ENCODE results near the gene DNER.

DNA sequence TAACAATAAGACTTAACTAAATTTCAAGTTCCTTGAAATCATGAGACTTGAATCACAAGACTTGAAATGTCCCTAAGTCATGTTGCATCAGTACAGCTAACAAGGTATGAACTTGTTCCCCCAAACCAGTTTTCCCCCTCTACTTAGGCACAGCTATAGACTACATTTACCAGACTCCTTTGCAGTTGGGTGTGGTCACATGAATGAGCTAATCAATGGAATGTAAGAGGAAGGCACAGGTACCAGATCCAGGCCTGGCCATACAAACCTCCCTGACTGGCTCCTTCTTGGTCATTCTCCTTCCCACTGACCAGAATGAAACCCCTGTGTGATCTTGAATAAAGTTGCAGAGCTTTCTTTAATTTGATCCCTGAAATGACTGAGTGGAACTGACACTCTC, 77.8 kb downstream of the DNER start:
- TF ChIP-seq TAF1 (IDR thresholded peaks at IDR 0.05; ENCODE audit: borderline replicate concordance, low read depth, low read length): no peak
- no peak for TF ChIP-seq JUND (IDR thresholded peaks at IDR 0.05)
- TF ChIP-seq, protein P1, sequence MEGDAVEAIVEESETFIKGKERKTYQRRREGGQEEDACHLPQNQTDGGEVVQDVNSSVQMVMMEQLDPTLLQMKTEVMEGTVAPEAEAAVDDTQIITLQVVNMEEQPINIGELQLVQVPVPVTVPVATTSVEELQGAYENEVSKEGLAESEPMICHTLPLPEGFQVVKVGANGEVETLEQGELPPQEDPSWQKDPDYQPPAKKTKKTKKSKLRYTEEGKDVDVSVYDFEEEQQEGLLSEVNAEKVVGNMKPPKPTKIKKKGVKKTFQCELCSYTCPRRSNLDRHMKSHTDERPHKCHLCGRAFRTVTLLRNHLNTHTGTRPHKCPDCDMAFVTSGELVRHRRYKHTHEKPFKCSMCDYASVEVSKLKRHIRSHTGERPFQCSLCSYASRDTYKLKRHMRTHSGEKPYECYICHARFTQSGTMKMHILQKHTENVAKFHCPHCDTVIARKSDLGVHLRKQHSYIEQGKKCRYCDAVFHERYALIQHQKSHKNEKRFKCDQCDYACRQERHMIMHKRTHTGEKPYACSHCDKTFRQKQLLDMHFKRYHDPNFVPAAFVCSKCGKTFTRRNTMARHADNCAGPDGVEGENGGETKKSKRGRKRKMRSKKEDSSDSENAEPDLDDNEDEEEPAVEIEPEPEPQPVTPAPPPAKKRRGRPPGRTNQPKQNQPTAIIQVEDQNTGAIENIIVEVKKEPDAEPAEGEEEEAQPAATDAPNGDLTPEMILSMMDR (IDR thresholded peaks at IDR 0.05): no peak
- no peak for TF ChIP-seq EP300 (IDR thresholded peaks at IDR 0.05; ENCODE audit: borderline replicate concordance in 1 of 2, low read depth in 1 of 2, low read length in 1 of 2)
